ENCODE measurements around the gene EPS15.
"Not testable (repeated sequence)": the region's sequence is repeated elsewhere in the genome, so short reads cannot be mapped to it uniquely, and the experiment has no call there.

The EPS15 gene

DNA sequence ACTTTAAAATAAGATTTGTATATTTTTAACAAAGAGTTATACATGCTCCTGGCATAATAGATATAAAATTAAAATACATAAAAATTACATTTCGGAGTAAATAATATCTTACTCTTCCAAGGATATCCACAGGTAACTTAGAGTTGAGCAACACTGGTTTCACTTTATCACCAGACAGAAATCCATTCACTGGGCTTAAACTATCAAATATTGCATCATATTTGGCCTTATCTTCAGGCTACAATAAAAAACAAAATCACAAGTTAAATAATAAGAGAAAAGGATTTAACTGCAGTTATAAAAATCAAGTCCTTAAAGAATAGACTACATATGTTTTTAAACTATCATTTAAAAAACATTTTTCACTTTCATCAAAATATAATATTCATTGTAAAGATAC is 55.5 kb downstream of the EPS15 start:
- DNase-seq: no peak

DNA sequence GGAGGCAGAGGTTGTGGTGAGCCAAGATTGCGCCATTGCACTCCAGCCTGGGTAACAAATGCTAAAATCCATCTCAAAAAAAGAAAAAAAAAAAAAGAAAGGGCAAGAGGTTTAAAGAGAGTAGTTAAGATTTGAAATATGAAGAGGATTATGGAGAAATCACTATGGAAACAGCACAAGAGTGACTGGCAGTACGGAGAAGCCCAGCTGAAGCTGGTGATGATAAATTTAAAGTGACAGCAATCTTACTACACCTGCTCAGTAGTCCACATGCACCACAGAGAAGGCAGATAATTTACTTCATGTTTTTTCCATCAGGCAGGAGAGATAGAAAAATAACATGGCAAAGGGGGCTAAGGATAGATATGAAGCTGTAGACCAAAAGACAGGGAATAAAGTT is 56.8 kb downstream of the EPS15 start:
- not testable (repeated sequence) for DNase-seq

DNA sequence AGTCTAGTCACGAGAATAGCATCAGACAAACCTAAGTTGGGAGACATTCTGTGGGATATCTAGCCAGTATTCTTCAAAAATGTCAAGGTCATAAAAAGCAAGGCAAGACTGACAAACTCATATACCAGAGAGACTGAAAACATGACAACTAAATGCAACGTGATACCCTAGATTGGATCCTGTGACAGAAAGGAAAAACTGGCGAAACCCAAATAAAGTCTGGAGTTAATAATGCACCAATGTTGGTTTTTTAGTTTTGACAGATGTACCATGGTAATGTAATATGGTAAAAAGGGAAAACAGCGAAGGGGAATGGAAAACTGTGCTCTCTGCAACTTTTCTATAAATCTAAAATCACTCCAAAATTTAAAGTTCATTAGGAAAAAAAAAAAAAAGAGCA is 64.5 kb downstream of the EPS15 start:
- DNase-seq: no peak

DNA sequence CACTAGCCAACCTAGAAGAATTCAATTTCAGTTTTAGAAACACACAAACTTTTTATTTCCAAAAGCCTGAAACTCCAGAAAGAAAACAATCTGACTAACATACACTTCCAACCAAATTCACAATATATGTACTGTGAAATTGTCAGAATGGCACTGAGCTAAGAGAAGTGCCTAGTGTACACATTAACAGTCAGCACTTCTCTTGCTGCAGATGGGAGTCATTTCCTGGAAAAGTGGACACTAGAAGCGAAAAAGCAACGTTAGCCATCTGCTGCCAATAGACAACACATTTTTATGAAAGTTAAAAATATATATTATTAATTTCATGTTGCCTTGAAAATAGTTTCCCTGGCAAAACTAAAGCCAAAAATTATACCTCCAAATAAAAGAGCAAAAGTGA is 66.1 kb downstream of the EPS15 start:
- no peak for DNase-seq

DNA sequence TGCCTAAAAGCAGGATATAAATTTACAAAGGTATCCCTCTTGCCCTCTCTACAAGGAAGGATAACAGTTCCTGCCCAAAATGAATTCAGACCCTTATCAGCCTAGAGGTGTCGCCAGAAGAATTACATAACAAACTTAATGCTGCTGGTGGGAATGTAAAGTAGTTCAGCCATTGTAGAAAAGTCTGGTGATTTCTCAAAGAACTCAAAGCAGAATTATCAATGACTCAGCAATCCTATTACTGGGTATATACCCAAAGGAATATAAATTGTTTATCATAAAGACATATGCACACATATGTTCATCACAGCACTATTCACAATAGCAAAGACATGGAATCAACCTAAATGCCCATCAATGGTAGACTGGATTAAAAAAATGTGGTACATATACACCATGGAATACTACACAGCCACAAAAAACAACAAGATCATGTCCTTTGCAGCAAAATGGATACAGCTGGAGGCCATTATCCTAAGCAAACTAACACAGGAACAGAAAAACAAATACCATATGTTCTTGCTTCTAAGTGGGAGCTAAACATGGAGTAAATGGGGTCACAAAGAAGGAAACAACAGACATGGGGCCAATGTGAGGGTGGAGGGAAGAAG is 70.1 kb downstream of the EPS15 start:
- not testable (repeated sequence) for DNase-seq

DNA sequence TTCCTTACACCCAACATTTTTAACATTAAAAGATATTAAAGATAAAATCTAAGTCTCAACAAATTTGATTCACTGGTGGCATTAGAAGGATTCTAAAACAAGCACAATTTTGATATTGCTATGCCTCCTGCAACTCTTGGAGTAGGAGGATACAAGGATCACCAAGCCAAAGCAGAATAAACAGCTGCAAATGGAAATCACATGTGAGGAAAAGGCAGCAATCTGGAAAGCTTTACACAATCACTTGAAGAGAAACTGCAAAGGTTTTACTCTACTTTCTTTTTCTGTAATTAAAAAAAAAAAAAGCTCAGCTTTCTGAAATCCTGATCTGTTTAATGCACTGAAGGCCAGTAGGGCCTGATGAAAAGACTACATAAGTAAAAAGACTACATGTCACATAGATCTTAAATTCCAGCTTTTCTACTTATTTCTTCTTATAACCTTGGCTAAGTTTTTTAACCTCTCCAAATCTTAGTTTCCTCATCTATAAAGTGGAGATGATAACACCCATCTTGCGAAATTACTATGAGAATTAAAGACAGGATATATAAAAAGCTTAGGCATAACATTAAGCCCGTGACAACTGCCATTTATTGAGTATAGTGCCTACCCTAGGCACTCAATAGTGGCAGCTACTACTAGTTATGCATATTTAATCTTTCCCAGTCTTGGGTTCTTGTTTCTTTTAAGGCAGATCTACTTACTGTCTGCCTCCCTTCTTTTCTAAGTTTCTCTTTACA is 73.5 kb downstream of the EPS15 start:
- no peak for DNase-seq

DNA sequence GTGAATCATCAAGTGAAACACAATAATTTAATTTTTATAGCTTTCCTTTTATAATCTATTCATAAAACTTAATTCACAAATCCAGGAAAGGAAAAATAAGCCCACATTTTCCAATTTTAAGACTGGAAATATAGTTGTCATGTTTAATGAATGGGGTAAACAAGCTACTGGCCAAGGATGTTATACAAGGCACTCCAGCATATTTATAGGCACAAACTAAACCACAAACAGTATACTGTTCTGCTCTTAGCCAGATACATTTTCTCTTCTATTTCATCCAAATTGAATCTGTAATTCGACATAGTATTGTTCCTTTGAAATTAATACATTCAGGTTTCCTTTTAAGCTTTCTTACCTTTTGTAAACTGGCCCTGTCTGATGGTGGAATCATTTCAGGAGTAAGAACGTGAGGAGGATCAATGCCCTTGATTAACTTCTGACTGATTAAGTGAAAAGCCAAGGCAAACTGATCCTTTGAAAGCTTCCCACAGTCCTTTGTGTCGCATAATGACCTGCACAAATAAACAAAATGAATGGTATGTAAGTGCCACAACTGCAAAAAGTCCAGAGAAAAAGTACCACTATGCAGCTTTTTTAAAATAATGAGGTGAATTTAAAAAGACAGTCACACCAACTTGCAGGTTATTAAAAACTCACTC is 74.4 kb downstream of the EPS15 start:
- DNase-seq: no peak

DNA sequence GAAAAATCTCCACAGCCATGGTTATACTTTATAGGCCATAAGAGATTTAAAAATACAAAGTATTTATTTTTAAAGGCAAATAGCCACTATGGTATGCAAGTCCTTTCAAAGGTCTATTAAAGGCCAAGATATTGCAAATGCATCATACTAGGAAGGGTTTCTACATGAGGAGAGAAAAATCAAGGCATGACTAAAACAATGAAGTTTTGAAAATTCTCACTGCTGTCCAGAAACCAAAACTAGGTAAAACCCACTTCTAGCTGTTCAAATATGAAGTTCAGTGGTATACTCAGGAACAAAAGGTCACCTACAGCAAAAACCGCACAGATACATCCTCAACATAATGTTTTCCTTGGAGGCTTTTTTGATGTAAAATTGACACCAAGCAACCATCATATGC is 75.0 kb downstream of the EPS15 start:
- no peak for DNase-seq

DNA sequence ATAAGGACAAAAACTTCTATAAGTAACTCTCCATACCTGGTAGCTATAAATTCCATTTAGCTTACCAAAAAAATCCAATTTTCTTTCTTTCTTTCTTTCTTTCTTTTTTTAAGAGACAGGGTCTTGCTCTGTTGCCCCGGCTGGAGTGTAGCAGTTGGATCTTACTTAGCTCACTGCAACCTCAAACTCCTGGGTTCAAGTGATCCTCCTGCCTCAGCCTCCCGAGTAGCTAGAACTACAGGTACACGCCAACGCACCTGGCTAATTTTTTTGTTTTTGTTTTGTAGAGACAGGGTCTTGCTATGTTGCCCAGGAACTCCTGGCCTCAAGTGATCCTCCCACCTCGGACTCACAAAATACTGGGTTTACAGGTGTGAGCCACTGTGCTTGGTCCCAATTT is 75.5 kb downstream of the EPS15 start:
- no peak for DNase-seq

DNA sequence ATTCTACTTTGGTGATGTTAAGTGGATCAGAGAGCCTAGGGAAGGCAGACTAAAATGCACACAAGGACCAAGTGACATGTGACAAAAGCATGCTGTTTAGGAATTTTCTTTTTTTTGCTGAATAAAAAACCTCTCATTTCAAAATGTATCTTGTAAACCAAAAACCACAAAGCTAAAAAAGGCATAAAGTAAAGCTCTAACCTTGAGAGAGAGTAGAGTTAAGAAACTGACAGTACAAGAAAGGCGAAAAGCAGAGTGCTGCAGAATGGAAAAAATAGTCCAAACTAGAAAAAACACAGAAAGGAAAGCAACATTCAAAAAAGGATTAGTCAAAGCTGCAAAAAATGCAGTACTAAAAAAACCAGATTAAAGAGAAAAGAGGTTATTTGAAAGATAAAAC is 76.5 kb downstream of the EPS15 start:
- DNase-seq: no peak

DNA sequence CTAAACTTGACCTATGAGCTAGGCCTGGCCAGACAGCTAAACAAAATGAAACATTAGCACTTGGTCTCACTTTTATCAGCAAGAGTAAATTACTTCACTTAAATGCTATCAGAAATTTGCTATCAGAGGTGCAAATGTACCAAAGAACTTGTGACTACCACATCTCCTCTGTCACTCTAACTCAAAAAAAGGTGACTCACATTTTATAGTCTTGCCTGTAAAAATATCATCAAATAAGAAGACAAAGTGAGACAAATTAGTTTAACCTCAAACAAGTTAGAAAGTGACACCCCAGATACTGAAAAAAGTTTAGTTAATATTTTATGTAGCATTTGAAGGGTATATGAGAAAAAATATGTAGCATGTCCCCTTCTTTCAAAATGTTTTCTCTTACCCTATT is 76.9 kb downstream of the EPS15 start:
- no peak for DNase-seq

DNA sequence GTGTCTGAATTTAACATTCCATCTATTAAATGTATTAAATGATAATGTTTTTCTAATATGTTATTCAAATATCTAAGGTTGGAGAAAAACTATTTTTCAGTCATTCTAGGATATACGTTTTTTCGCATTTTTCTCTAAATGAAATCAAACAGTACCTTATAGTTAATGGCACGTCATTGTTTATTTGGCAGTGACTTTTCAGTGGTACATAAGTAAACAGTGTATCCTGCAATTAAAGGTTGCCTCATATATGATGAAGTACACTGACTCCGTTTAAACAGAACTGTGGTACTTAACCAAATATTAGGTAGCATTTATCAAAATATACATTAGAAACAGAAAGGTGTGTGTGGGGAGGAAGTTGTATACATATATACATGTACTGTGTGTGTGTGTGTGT is 79.2 kb downstream of the EPS15 start:
- DNase-seq: no peak

DNA sequence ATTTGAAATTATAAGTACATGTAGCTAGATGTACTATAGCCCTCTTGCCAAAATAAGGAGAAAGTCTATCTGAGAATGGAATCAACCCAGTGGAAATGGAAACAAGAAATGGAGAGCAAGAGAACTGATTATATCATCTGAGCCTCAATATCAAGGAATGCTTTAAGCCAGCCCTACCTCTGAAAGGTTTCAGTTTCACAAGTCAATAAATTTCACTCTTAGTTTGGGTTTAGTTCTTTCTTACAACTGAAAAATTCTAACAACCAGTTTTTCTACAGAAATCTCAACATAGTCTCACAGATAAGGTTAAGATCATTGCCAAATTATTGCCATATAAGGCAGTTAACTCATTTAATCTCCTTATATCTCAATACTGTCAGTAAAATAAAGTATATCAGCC is 80.0 kb downstream of the EPS15 start:
- no peak for DNase-seq

DNA sequence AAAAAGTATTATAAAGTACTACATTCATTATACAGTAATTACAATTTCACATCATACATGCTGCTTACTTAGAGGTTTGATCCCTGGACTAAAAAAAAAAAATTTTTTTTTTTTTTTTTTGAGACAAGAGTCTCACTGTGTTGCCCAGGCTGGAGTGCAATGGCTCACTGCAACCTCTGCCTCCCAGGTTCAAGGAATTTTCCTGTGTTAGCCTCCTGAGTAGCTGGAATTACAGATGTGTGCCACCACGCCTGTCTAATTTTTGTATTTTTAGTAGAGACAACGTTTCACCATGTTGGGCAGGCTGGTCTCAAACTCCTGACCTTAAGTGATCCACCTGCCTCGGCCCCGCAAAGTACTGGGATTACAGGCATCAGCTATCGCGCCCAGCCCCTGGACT is 81.7 kb downstream of the EPS15 start:
- not testable (repeated sequence) for DNase-seq

DNA sequence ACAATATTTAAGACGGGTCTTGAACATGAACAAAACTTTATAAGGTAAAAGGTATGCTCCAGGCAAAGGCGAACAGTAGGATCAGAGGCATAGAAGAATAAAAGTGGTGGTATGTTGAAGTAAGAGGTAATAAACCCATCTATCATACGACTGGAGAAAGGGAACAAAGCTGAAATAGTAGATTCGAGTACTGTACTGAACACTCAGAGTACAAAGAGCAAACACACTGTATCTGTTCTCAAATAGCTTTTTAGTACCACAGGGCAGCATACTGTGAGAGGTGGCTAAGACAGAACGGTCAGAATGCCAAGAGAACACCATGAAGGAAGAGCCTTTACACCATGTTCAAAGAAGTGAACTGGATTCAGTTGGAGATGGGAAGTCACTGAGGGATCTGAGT is 83.2 kb downstream of the EPS15 start:
- DNase-seq: no peak

DNA sequence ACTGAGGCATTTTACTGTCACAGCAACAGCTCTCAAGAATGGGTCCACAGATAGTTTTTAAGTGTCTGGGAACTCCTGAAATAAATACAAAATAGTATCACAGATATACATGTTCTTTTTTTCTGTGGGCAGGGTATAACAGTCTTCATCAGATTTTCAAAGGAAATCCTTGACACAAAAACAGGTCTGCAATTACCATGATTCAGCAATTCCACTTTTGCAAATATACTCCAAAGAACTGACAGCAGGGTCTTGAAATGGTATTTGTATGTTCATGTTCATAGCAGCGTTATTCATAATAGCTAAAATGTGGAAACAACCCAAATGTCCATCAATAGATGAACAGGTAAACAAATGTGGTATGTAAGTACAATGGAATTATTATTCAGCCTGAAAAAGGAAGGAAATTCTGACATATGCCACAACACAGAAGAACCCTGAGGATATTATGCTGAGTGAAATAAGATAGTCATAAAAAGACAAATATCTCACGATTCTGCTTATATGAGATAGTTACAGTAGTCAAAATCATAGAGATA is 85.0 kb downstream of the EPS15 start:
- no peak for DNase-seq

DNA sequence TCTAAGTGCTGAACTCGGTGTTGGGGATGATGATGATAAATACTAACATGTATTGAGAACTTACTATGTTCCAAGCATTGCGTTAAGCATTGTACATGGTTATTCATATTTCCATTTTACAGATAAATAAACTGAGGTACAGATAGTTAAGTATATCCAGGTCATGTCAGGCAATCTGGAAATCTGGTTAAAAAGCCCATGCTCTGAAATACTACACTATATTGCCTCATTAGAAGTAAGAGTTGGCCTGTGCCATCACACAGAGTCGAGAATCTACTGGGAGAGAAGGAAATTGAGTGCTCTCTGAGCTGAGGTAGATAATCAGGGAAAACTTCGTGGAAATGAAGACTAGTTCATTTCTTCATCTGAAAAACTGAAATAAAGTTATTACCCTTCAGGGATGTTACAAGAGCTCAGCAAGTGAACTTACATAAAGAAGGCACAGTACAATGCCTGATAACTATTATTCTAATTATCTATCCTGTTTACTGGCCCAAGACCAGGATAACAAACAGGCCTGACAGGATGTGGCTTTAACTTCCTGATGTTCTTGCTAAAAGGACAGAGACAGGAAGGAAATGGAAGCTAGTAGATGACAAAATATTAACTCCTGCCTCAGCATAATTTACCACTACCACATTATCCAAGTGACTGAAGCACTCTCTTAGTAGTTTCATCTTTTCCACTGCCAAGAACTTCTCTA is 85.6 kb downstream of the EPS15 start:
- DNase-seq: no peak

DNA sequence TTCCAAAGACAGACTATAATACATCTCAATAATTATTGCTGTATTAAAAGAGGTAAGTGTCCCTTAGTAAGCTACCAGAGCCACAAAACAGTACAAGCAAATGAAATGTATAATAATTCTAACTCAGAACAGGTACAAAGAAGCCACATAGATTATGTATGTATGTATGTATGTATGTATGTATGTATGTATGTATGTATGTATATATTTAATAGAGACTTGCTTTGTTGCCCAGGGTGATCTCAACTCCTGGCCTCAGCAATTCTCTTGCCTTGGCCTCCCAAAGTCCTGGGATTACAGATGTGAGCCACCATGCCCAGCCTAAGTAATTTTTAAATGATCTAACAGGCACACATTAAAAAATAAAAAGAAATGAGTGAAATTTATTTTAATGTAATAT is 86.9 kb downstream of the EPS15 start:
- no peak for DNase-seq

DNA sequence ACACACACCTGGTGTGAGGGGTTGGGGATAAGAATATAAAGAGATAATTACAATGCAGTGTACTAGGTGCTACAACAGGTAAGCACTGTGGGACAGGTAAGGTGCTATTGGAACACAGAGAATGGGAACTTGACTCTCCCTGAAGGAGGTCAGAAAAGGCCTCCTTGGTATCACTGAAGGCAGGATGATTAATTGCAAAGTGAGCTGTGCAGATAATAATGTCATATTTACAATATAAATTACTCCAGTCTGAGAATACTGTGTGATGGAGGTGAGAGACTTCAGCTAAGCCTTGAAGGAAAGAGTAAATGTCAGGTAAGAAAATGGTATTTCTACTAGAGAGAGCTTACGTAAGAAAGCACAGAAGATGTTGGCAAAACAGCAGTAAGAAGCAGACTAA is 91.6 kb downstream of the EPS15 start:
- no peak for DNase-seq

DNA sequence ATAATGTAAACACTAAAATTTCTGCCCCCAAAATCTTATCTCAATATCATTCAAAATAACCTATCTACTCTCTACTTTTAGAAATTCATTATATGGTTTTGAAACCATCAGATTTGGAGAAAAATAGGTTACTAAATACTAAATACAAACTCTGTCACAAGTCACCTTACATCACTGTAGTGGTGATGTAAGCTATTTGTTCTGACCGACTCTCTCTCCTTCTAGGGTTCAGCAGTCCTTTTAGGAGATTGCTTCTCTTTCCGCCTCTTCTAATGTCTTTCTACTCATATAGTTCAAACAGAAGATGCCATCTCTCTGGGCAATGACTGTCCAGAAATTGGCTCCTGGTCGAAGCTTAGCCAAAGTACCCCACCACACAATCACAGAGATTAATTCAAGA is 93.1 kb downstream of the EPS15 start:
- DNase-seq: no peak

DNA sequence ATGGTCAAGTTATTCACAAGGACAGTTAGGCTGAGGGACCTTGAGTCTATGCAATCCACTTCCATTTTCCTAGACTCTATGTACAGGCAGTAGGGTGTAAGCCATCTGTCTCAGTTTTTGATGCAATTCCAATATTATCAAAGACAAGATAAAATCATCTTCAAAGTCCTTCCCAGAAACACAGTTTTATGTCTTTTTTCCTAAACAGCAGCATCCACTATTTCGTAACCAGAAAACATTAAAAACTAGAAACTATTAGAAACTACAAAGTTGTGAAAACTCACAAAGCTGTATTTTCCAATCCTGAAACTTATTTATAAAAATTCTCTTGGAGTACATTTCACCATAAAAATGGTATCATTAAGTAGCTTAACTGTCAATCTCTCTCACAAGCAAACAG is 93.8 kb downstream of the EPS15 start:
- no peak for DNase-seq

DNA sequence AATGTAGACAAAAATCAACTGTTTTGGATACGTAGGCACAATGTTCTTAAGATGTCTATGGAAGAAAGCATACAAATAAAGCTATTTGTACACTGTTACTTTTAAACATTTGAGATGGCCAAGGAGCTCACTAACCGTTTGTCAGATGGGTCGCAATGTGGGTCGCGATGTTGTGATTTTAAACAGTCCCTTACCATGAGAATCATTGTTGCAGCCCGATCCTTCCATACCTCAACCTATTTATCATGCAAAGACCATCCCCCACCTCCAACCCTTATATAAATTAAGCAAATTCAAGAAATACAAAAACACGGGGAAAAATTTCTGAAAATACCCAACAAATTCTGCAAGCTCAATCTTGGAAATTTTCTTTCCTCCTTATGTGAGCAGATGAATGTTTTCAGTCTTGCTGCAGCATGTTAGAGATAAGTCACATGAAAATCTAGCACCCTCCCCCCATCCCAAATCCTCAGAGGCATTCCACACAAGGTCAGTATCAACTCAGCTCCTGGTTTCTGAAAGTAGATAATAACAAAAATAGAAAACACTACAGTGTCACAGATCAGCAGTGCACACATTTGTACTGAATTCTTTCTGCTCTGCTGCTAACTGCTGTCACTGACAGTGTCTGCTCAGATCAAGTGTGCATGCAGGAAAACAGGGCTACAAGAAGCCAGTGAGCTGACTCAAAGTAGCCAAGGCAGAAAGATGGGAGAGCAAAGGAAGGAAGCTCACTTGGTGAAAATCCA is 95.8 kb downstream of the EPS15 start:
- no peak for DNase-seq

All from activated CD8-positive, alpha-beta memory T cell treated with anti-CD3 and anti-CD28 coated beads for 24 hours (primary cell).